GM18909 (cell line): ENCODE data around the gene MSI2.
A peak's percentile ranks its signal among the peaks of the same experiment; 100 is the strongest.

Experiments
- ATAC-seq: cut with Tn5 transposase; IDR thresholded peaks from one replicate; pipeline ENCODE4 v1.9.1; 2021; ENCODE audit warnings: mild to moderate bottlenecking; ENCODE audit not compliant: unreplicated experiment, poor library complexity

Gene MSI2

GRCh38 chr17:57245786-57246185 is 10.5 kb upstream of the MSI2 start:
- no peak for ATAC-seq

- no peak for ATAC-seq
These were observed 10.1 kb upstream of the MSI2 start for GRCh38 chr17:57246257-57246656.

- ATAC-seq: no peak
These were observed 9.1 kb upstream of the MSI2 start for GRCh38 chr17:57247261-57247660.

GRCh38 chr17:57247913-57248312 is 8.4 kb upstream of the MSI2 start:
- ATAC-seq: no peak

GRCh38 chr17:57249520-57249919 is 6.8 kb upstream of the MSI2 start:
- ATAC-seq: no peak

DNA sequence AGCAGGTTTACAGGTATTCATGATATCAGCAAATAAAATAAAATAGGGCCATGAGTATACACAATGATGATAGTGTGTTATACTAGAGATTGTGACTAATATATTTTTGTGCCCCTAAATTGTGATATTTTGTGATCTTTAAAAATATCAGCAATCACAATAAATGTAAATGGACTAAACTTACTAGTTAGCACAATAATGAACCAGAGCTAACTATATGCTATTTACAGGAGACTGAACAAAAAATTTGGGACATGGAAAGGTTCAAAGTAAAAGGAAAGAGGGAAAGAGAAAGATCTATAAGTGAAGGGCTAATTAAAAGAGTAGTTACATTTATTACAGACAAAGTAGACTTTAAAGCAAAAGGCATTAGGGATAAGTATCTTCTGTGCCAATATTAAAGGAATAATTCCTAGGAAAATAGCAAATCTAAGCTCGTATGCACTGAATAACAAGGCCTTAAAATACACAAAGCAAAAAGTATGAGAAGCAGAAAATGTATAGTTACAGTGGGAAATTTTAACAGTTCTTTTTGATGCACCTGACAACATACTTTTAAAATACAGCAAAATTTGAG is 5.0 kb upstream of the MSI2 start:
- no peak for ATAC-seq

DNA sequence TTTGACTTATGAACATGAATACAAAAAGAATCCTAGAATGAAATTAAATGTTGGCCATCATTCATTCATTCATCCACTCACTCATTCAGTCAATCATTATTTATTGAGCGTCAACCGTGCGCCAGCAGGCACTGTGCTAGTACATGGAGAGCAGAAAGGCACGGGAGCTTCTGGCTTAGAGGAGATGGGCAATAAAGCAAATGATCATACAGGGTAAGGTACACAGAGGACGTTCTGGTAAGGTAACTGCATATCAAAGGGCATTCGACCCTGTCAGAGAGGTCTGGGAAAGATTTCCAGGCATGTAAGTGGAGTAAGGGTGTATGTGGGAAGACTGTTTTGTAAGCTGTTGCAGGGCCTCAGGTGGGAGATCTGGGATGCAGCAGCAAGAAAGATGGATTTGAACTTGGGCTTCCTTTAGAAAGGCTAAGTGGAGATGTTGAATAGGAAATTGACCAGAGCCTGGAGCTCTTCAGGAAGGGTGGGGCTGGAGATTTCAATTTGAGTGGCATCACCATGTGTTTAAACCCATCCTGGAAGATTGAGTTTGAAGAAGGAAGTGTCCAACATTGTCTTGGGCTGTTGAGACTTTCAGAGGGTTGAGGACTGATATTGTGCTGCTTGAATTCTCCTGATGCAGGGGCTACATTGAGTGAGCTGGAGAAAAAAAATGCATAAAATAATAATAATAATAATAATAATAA is 2.8 kb upstream of the MSI2 start:
- no peak for ATAC-seq

DNA sequence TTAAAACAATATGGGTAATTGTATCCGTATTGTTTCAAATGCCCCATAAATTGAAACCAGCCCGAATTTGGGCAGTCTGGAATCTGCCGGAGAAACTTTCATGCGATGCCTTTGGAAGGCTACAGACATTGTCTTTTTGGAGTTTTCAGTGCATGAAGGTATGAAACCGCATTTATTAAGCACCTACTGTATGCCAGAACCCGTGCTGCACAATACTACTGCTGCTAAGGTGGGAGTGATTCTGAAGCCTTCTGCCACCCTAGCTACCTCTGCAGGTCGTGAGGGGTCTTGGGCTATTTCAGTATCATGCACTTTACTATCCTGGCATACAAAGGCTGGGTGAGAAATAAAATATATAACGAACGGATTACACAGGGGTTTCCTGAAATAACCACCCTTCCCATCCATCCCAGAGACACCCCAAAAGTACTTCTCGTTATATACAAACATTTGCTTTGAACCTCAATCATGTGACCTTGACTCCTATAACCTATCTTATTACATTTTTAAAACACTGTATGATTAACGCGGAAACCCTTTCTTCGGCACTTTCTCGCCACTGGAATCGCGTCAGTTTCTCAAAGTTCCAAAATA is 1.0 kb upstream of the MSI2 start:
- no peak for ATAC-seq

- ATAC-seq: peak; percentile 7
These were observed 387 bp downstream of the MSI2 start for GRCh38 chr17:57256708-57257112.

GRCh38 chr17:57257195-57257894 is 1.0 kb downstream of the MSI2 start:
- ATAC-seq: no peak

- no peak for ATAC-seq
These were observed 1.9 kb downstream of the MSI2 start for GRCh38 chr17:57257895-57258851.

DNA sequence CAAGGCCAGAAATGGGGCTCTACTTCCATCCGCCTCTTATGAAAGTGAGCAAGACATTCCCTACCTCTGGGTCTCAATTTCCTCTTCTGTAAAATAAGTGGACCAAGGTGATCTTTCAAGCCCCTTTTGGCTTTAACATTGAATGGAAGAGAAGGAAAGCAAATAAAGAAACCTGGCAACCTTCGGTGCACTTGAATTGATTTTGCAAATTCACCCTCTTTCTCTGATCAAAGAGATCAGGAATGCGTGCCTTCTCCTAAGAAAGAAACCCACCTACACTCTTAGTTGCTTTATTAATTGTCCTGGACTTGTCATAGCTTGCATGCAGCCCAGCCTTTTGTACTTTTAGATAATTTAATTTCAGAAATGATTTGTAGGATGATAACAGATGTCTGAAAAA is 3.0 kb downstream of the MSI2 start:
- ATAC-seq: no peak

- ATAC-seq: no peak
These were observed 3.5 kb downstream of the MSI2 start for GRCh38 chr17:57259817-57260216.

GRCh38 chr17:57260325-57261083 is 4.2 kb downstream of the MSI2 start:
- ATAC-seq: no peak

GRCh38 chr17:57261084-57261461 is 4.8 kb downstream of the MSI2 start:
- no peak for ATAC-seq

DNA sequence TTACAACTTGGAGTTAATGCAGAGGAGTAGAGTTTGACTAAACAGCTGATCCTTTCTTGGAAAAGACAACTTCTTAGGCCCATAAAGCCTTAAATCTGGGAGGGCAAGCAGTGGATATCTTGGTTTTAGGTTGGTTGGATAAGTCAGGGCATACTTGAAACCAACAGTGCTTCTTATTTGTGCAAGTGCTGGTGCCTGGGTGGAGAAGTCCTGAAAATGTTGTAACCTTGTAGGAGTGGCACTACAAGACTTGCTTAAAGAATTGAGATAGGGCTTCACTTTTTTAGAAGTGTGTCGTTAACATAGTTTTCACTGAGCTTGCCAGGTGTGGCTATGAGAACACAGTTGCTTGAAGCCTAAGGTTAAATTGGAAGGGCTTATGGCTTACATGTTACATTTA is 6.2 kb downstream of the MSI2 start:
- no peak for ATAC-seq

DNA sequence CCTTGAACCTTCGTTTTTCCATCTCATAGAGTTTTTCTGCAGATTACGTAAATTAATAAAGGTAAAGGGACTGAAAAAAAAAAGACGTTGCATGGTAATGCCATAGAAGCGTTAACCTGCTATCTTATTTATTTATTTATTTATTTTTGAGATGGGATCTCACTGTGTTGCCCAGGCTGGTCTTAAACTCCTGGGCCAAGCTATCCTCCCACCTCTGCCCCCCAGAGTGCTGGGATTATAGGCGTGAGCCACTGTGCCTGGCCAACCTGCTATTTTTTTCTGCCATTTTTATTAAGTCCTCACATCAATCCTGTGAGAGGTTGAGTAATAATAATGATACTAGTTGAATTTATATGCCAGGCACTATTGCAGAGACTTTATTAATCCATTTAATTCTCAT is 7.9 kb downstream of the MSI2 start:
- no peak for ATAC-seq

GRCh38 chr17:57264776-57265175 is 8.5 kb downstream of the MSI2 start:
- ATAC-seq: no peak

DNA sequence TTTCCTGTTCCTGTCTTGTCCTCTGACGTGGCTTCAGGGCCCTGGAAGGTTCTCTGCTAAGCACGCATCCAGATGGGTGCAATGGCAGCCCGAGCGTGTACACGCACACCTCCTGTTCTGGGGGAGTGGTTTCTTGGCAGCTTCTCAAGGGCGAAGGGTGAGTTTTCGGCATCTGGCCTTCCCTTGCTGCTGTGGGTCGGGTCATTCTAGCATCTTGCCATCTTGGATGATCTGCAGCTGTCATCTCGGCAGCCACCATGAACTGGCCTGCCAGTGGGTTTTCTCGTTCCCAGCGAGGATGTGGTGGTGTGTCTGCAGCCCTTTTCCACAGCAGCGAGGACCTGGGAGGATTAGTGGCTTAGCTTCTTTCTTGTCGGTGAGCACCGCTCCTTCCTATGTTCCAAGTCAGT is 10.6 kb downstream of the MSI2 start:
- ATAC-seq: no peak

- no peak for ATAC-seq
These were observed 11.9 kb downstream of the MSI2 start for GRCh38 chr17:57268181-57268580.
